K562 (cell line): ENCODE measurements around the gene EPSTI1. TPM values are rescaled to one million over a fixed set of nuclear protein-coding genes. Genes with fewer than 3 reads are reported as not detected.

ENCODE experiments used
- ATAC-seq: fragments of 200-7000 bp; cut with Tn5 transposase; 3 replicates; pipeline ENCODE4 v1.9.1; 2020; ENCODE audit warnings: moderate library complexity
- BruUV-seq: library from RNA; stranded (reverse); fragments of 400-500 nt; replicated peaks from 2 replicates; lab custom pipeline; 2021; lab: Mats Ljungman, UMichigan
- CTCF ChIA-PET: fragments of 300-600 bp; formaldehyde crosslinking; extraction: SDS; loops from one replicate; lab custom pipeline; 2021; ENCODE audit warnings: low intra/inter-chr PET ratio; lab: Yijun Ruan, JAX
- POLR2A ChIA-PET: fragments of 300-600, 350-650 bp; sonication (Branson Sonifier 250); formaldehyde crosslinking; extraction: SDS; loops from one replicate; lab custom pipeline; 2021; ENCODE audit warnings: antibody characterized with exemption, inconsistent platforms; lab: Yijun Ruan, JAX
- DNase-seq, 4 experiments: peaks; one replicate each; pipeline versions ENCODE4 v3.0.0 to v3.0.0-alpha.2; 2011 to 2018; ENCODE audit warnings: low spot score in 3 of 4, mixed read lengths in 3 of 4; ENCODE audit errors: extremely low read depth in 1 of 4
- FAIRE-seq: peaks from 2 replicates; lab custom pipeline; 2011; peaks lifted over from hg19 to GRCh38; lab: Jason Lieb, UNC
- H2AFZ ChIP-seq: 2 replicates; pipeline ENCODE4 v1.6.0; 2011; ENCODE audit warnings: low read depth, low read length, control low read depth, inconsistent platforms
- H3K27ac ChIP-seq: fragments of 200-600 bp; 3 replicates; pipeline ENCODE4 v1.8.0; 2011; ENCODE audit warnings: low read depth, mild to moderate bottlenecking, control low read depth, inconsistent platforms, low read length, moderate library complexity, mixed read lengths; ENCODE audit errors: extremely low read depth
- H3K27me3 ChIP-seq, 2 experiments: fragments of 300-600 bp in 1 of 2; 2 replicates in 1 of 2; 3 replicates in 1 of 2; pipeline versions ENCODE4 v1.6.0 to v1.8.0; 2011; ENCODE audit warnings: inconsistent platforms in 2 of 2, low read length in 2 of 2, mild to moderate bottlenecking in 1 of 2, mixed read lengths in 1 of 2, moderate library complexity in 1 of 2; ENCODE audit not compliant: control insufficient read depth in 2 of 2, insufficient read depth in 2 of 2
- H3K36me3 ChIP-seq: fragments of 300-600 bp; 3 replicates; pipeline ENCODE4 v1.8.0; 2011; ENCODE audit warnings: mild to moderate bottlenecking, low read length, inconsistent platforms; ENCODE audit not compliant: control insufficient read depth, insufficient read depth
- H3K4me1 ChIP-seq, 2 experiments: fragments of 200-600 bp in 1 of 2; replicated peaks in 1 of 2; 2 replicates in 1 of 2; 3 replicates in 1 of 2; pipeline versions ENCODE4 v1.5.1 to v1.8.0; 2011; ENCODE audit warnings: inconsistent platforms in 2 of 2, low read length in 2 of 2, mild to moderate bottlenecking in 1 of 2, mixed read lengths in 1 of 2, moderate library complexity in 1 of 2; ENCODE audit not compliant: control insufficient read depth in 2 of 2, insufficient read depth in 2 of 2
- H3K4me2 ChIP-seq: 2 replicates; pipeline ENCODE4 v1.6.1; 2011; ENCODE audit warnings: low read length, control low read depth, inconsistent platforms, mixed read lengths; ENCODE audit not compliant: insufficient read depth
- H3K4me3 ChIP-seq: fragments of 200-600 bp; sonication (generic), shearing (Covaris generic); 2 replicates; pipeline ENCODE4 v1.5.1; 2016; ENCODE audit warnings: control low read depth, inconsistent platforms
- H3K79me2 ChIP-seq: fragments of 200-600 bp; 3 replicates; pipeline ENCODE4 v1.8.0; 2011; ENCODE audit warnings: low read length, inconsistent platforms; ENCODE audit not compliant: control insufficient read depth, insufficient read depth
- H3K9ac ChIP-seq, 2 experiments: 2 replicates each; pipeline versions ENCODE4 v1.6.0 to v1.6.1; 2011; ENCODE audit warnings: low read depth in 2 of 2, low read length in 2 of 2, control low read depth in 1 of 2, inconsistent platforms in 1 of 2, mild to moderate bottlenecking in 1 of 2, mixed read lengths in 1 of 2; ENCODE audit not compliant: insufficient read depth in 1 of 2
- H3K9me1 ChIP-seq: one replicate; pipeline ENCODE4 v1.6.0; 2011; ENCODE audit warnings: inconsistent platforms, mild to moderate bottlenecking, low read length, moderate library complexity; ENCODE audit not compliant: control insufficient read depth, insufficient read depth
- H3K9me3 ChIP-seq: replicated peaks from 2 replicates; pipeline ENCODE4 v1.5.1; 2011; ENCODE audit warnings: low read depth, low read length, inconsistent platforms; ENCODE audit not compliant: control insufficient read depth, insufficient read depth
- H4K20me1 ChIP-seq: replicated peaks from 2 replicates; pipeline ENCODE4 v1.6.1; 2011; ENCODE audit warnings: low read length, inconsistent platforms, mixed read lengths; ENCODE audit not compliant: control insufficient read depth, insufficient read depth
- BCL6 ChIP-seq: fragments of 250-450 bp; sonication (Bioruptor Pico); IDR thresholded peaks from 2 replicates; pipeline ENCODE4 v1.4.0; 2020
- CREB3 ChIP-seq: fragments of 450-650 bp; conservative IDR thresholded peaks from 2 replicates; pipeline ENCODE4 v1.6.1; 2016; ENCODE audit warnings: missing genetic modification characterization, low read depth, mild to moderate bottlenecking, missing compliant biosample characterization, moderate library complexity
- CREB5 ChIP-seq: fragments of 250-450 bp; sonication (Bioruptor Pico); IDR thresholded peaks from 2 replicates; pipeline ENCODE4 v1.5.0; 2020; ENCODE audit warnings: mild to moderate bottlenecking
- E2F6 ChIP-seq, 2 experiments: IDR thresholded peaks; 2 replicates each; pipeline ENCODE4 v1.6.1; 2011; ENCODE audit warnings: borderline replicate concordance in 1 of 2, control low read depth in 1 of 2, low read depth in 1 of 2, low read length in 1 of 2, mild to moderate bottlenecking in 1 of 2, mixed read lengths in 1 of 2, moderate library complexity in 1 of 2; ENCODE audit not compliant: insufficient read depth in 1 of 2, insufficient read length in 1 of 2, poor library complexity in 1 of 2, severe bottlenecking in 1 of 2; ENCODE audit errors: extremely low read depth in 1 of 2
- GABPB2 ChIP-seq: fragments of 250-450 bp; sonication (Bioruptor Pico); conservative IDR thresholded peaks from 2 replicates; pipeline ENCODE4 v1.5.1; 2021; ENCODE audit warnings: mild to moderate bottlenecking
- HCFC1 ChIP-seq: IDR thresholded peaks from 2 replicates; pipeline ENCODE4 v1.6.1; 2012; ENCODE audit warnings: low read depth, low read length, improper control_type of control experiment
- NFE2L1 ChIP-seq: fragments of 450-650 bp; IDR thresholded peaks from 2 replicates; pipeline ENCODE4 v1.6.1; 2016; ENCODE audit warnings: missing genetic modification characterization, low read depth, mild to moderate bottlenecking, missing compliant biosample characterization, moderate library complexity, borderline replicate concordance
- POLR2B ChIP-seq: fragments of 450-650 bp; IDR thresholded peaks from 2 replicates; pipeline ENCODE4 v1.6.1; 2018; ENCODE audit warnings: low read depth; ENCODE audit not compliant: partially characterized antibody
- POLR3A ChIP-seq: IDR thresholded peaks from 2 replicates; pipeline ENCODE4 v1.6.1; 2011; ENCODE audit warnings: borderline replicate concordance, mild to moderate bottlenecking, moderate library complexity; ENCODE audit not compliant: insufficient read length, insufficient read depth; ENCODE audit errors: extremely low read depth
- PRMT5 ChIP-seq: sonication (generic); formaldehyde crosslinking; IDR thresholded peaks from 2 replicates; pipeline ENCODE4 v1.5.0; 2020; ENCODE audit warnings: missing genetic modification reagents
- RBM25 ChIP-seq: fragments of 200-400 bp; formaldehyde crosslinking; IDR thresholded peaks from 2 replicates; pipeline ENCODE4 v1.6.1; 2018; ENCODE audit warnings: low read length, low read depth, moderate library complexity; ENCODE audit not compliant: severe bottlenecking
- RFX1 ChIP-seq: fragments of 450-650 bp; IDR thresholded peaks from 2 replicates; pipeline ENCODE4 v1.6.1; 2016; ENCODE audit warnings: mild to moderate bottlenecking, moderate library complexity
- SRSF9 ChIP-seq: fragments of 200-400 bp; formaldehyde crosslinking; IDR thresholded peaks from 2 replicates; pipeline ENCODE4 v1.6.1; 2017; ENCODE audit warnings: low read depth, low read length, borderline replicate concordance
- TAF9B ChIP-seq: fragments of 450-650 bp; IDR thresholded peaks from 2 replicates; pipeline ENCODE4 v1.6.1; 2018; ENCODE audit warnings: mild to moderate bottlenecking; ENCODE audit not compliant: partially characterized antibody
- TRIM24 ChIP-seq, 2 experiments: fragments of 450-650 bp; IDR thresholded peaks; 2 replicates each; pipeline ENCODE4 v1.6.1; 2016
- ZNF184 ChIP-seq: sonication (generic); formaldehyde crosslinking; IDR thresholded peaks from 2 replicates; pipeline ENCODE4 v1.5.0; 2020; ENCODE audit warnings: missing genetic modification reagents
- ZNF282 ChIP-seq: sonication (generic); formaldehyde crosslinking; IDR thresholded peaks from 2 replicates; pipeline ENCODE4 v1.8.1; 2023; ENCODE audit warnings: missing genetic modification reagents
- WGBS: fragments of 100-300 bp; shearing (Covaris generic); methylation state at CpG from one replicate; pipeline ENCODE4 v1.1.6; 2016; ENCODE audit warnings: low coverage, mixed read lengths; ENCODE audit not compliant: insufficient coverage; ENCODE audit errors: missing lambda C conversion rate; 5-methylcytosine and 5-hydroxymethylcytosine counted together
- in situ Hi-C: fragments of 300-500 bp; cut with MboI; formaldehyde crosslinking; loops from 4 replicates; pipeline ENCODE4 v1.15.0; 2018; ENCODE audit warnings: inconsistent platforms, mixed read lengths
- intact Hi-C: fragments of 100-400 bp; cut with micrococcal nuclease; formaldehyde crosslinking; loops from 2 replicates; pipeline ENCODE4 v1.14.2; 2022
- polyA plus RNA-seq, 8 experiments: library from polyadenylated mRNA; depleted of rRNA in 4 of 8; stranded (reverse) in 5 of 8; unstranded in 3 of 8; fragments of >200 nt; fragmentation: Nextera tagmentation in 2 of 8; fragmentation: Illumina TruSeq in 1 of 8; extraction: Ambion mirVana in 2 of 8; extraction: Trizol in 1 of 8; gene quantifications; 2 replicates each; pipeline versions ENCODE4 v1.2.1 to v1.2.3, GENCODE V29; 2011 to 2014; ENCODE audit warnings: inconsistent platforms in 1 of 8, missing spikeins in 1 of 8
- total RNA-seq, 7 experiments: library from RNA; depleted of rRNA in 6 of 7; stranded (reverse); fragments of >200 nt in 6 of 7; fragmentation: Illumina TruSeq in 2 of 7; extraction: Trizol in 2 of 7; gene quantifications; 2 replicates each; pipeline versions ENCODE4 v1.2.1 to v1.2.3, GENCODE V29; 2011 to 2021; ENCODE audit warnings: low replicate concordance in 1 of 7

The EPSTI1 gene
- total and polyA plus RNA-seq, 9 of the 15 experiments (the other 6 are each of a cell fraction or from before 2014, with no cell fraction given) = 0.18 to 1.0 TPM; not detected in 7

- ChIA-PET POLR2A (interaction anchor here (1.0 kb wide), 1 partner anchor 14 kb away, joined by 4 read pairs; no protein-coding TSS in a partner anchor), CTCF (no interaction called here)
- no peak for FAIRE-seq
- H3K27ac ChIP-seq = no peak overlapping the region
- H3K9ac ChIP-seq = no peak overlapping the region
- no peaks in the 10 kb centered on the region for H3K4me1 ChIP-seq
- no peak for TF ChIP-seq ZNF184
- TF ChIP-seq SRSF9 = no peak
- TF ChIP-seq HCFC1 = no peak
- no peak for TF ChIP-seq CREB3 (tag)
- TF ChIP-seq CREB5 (CRISPR knock-in tag) = no peak
- no peak for TF ChIP-seq POLR3A
- TF ChIP-seq PRMT5 = no peak
- no peak for TF ChIP-seq RFX1
- no peak for TF ChIP-seq ZNF282 (CRISPR knock-in tag)
- no peak for TF ChIP-seq TAF9B
- TF ChIP-seq NFE2L1 = no peak
- no peak for TF ChIP-seq RBM25
- no peak for TF ChIP-seq POLR2B
- TF ChIP-seq TRIM24 (IDR thresholded peaks at IDR 0.05) = no peak
- no peak for TF ChIP-seq BCL6 (CRISPR knock-in tag)
- no peak for TF ChIP-seq GABPB2 (CRISPR knock-in tag)
- TF ChIP-seq E2F6 (IDR thresholded peaks at IDR 0.05; ENCODE audit: borderline replicate concordance in 1 of 2, extremely low read depth in 1 of 2, insufficient read depth in 1 of 2, insufficient read length in 1 of 2, low read depth in 1 of 2, low read length in 1 of 2, poor library complexity in 1 of 2, severe bottlenecking in 1 of 2) = no peak
- no peak overlapping the region for H2AFZ ChIP-seq
- no peak for ATAC-seq
- H3K79me2 ChIP-seq = no peaks in the 10 kb centered on the region
- no peaks in the 10 kb centered on the region for H3K9me3 ChIP-seq
- H3K36me3 ChIP-seq = no peaks in the 10 kb centered on the region
- 0% methylated on average over 11 of the region's 12 CpGs for WGBS
- H3K4me2 ChIP-seq = no peak overlapping the region
- no peaks in the 10 kb centered on the region for H3K9me1 ChIP-seq
- no peaks in the 10 kb centered on the region for H4K20me1 ChIP-seq
- no peaks in the 10 kb centered on the region for H3K27me3 ChIP-seq
- intact Hi-C loops = no loop called here
- no peak overlapping the region for H3K4me3 ChIP-seq
- BruUV-seq = no TSS peak
- DNase-seq = no peak
- in situ Hi-C loops = no loop called here
Measured at GRCh38 chr13:42875475-42876269, 116.4 kb downstream of the EPSTI1 start.
